Purkinje cell (primary cell): Measurements from ENCODE around the gene CHAD. TPM values are rescaled to one million over a fixed set of nuclear protein-coding genes. Genes with fewer than 3 reads are reported as not detected.

ENCODE experiments used
- polyA plus RNA-seq: library from polyadenylated mRNA; unstranded; fragments of >200 nt; fragmentation: Nextera tagmentation; gene quantifications from 2 replicates; pipeline ENCODE4 v1.2.1, GENCODE V29; 2014

Gene CHAD, protein sequence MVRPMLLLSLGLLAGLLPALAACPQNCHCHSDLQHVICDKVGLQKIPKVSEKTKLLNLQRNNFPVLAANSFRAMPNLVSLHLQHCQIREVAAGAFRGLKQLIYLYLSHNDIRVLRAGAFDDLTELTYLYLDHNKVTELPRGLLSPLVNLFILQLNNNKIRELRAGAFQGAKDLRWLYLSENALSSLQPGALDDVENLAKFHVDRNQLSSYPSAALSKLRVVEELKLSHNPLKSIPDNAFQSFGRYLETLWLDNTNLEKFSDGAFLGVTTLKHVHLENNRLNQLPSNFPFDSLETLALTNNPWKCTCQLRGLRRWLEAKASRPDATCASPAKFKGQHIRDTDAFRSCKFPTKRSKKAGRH
- polyA plus RNA-seq: 1.8 and 2.1 TPM in 2 replicates

DNA sequence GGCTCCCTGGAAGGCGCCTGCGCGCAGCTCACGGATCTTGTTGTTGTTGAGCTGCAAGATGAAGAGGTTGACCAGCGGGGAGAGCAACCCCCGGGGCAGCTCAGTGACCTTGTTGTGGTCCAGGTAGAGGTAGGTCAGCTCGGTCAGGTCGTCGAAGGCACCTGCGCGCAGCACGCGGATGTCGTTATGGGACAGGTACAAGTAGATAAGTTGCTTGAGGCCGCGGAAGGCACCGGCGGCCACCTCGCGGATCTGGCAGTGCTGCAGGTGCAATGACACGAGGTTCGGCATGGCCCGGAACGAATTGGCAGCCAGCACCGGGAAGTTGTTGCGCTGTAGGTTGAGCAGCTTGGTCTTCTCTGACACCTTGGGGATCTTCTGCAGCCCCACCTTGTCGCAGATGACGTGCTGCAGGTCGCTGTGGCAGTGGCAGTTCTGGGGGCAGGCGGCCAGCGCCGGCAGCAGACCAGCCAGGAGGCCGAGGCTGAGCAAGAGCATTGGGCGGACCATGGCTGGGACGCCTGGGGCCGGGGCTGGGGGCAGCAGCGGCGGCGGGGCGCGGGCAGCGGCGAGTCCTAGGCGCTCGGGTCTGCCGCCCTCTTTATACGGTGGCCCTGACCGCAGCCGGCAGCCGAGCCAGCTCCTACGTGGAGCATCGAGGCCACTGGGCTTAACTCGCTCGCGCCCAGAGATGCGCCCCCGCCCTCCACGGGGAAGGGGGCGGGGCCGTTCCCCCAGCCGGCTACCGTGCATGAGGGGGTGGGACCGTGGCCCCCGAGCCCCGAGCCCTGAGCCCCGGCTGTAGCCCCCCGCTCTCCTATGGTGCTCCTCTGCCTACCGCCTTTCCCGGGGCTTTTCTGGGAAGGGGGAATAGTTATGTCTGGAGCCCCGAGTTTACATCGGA is at the start of gene CHAD:
CHAD (minus strand) TSS at position 577 of the 904 bp plus-strand sequence; CDS start at position 510, 67 bp downstream.

DNA sequence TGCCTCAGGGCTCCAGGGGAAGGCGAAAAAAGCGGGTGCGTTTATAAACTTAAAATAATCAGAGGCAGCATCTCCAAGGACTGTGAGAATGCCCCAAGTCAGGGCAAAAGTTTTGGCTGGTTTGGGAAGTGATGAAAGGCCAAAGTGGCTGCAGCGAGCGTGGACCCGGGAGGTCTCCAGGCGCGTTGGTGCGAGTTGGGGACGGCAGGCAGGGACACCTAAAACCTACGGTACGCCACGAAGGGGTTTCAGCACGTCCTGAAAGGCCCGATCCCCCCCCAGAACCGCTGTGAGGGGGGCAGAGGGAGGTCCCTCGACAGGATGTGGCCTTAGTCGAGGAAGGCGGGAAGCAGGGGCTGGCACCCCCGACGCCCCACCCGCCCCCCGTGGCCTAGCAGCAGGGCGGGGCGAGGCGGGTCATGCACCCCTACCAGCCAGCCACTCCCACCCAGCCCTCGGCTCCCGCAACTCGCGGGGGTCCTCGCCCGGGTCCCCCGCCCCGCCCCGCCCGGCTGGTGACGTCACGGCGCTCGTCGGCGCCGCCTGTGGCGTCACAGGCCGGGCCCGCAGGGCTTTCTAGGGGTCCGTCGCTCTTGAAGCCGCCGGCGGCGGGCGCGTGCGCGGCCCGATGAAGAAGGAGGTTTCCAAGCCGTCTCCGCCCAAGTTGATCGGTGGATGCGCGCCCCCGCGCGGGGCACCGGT is 39.3 kb upstream of the CHAD start, which contains the start of gene MYCBPAP:
MYCBPAP (plus strand) TSS at position 569 of the 702 bp plus-strand sequence. CDS start 236 bp downstream, outside the sequence.

DNA sequence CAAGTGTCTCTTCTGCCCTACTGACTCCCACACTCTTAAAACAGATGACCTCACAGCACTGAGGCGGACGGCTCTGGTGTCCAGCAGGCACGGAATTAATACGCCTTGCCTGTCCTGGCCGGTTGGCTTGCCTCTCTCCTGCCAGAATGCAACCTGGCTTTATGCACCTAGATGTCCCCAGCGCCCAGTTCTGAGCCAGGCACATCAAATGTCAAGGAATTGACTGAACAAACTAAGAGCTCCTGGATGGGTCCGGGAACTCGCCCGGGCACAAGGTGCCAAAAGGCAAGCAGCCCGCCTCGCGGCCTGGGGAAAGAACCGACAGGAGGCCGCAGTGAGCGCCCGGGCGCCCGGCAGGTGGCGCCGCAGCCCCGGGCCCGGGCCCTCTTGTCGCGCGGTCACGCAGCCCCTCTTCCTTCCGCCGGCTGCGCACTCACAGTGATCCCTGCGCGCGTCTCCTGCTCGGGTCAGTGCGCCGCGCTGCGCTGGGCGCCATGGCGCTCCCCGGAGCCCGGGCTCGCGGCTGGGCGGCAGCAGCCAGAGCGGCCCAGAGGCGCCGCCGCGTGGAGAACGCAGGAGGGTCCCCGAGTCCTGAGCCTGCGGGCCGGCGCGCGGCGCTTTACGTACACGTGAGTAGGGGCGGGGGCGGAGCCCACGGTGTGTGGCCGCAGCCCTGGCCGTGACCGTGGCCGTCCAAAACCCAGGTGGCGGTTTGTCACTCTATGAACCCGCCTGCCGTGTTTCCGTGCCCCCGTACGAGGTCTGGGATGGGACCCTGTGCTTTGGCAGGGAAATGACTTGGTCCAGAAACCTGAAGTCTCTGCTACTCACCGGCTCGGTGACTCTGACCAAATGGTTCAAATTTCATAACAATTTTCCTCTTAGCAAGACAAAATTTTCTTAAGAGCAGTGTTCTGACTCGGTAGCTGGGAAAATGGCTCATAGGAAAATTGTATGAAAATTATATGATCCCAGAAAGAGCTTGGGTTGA is 10.0 kb upstream of the CHAD start, which contains the start of gene RSAD1:
RSAD1 (plus strand) TSS at position 470 of the 991 bp plus-strand sequence; CDS start at position 495, 25 bp downstream.

DNA sequence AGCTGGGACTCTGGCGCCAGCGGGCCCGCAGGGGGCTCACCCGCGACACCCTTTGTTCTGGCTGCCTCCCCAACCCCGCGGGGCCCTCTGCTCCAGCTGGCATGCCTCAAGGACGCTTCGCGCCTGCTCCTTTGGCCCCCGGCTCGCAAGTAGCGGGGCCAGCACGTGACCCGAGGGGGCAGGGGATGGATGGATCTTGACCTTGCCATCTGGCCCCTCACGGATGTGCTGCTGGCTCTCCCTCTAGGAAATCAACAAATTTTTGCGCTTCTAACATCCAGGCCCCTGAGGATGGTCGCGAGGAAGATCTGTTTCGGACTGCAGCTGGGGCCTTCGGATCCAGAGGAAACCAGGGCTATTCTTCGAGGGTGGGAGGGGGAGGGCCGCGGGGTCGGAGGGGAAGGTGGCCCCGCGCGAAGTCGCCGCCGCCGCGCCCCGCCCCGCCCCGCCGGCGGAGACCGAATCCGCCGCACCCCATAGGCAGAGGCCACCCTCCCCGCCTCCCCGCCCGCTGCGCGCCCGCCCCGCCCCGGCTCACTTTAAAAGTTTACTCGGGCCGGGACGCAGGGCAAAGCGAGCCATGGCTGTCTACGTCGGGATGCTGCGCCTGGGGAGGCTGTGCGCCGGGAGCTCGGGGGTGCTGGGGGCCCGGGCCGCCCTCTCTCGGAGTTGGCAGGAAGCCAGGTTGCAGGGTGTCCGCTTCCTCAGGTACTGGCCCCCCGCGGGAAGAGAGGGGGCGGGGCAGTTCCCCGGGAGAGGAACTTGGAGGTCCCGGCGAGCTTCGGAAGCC is 42.8 kb downstream of the CHAD start, which contains the start of gene ACSF2:
ACSF2 (plus strand) TSS at position 537 of the 790 bp plus-strand sequence; CDS start at position 581, 44 bp downstream.

Other genes with a start within 250 kb of the CHAD start
- gene TMEM92, start 194.4 kb downstream of the CHAD start, polyA plus RNA-seq: not detected in 2 replicates
- 23.1 and 38.2 TPM in 2 replicates for gene XYLT2, start 122.8 kb downstream of the CHAD start, polyA plus RNA-seq
- gene MRPL27, start 95.7 kb downstream of the CHAD start, polyA plus RNA-seq: 272 and 327 TPM in 2 replicates
- gene EME1, start 95.7 kb downstream of the CHAD start, polyA plus RNA-seq: 0.35 TPM in 1 of 2 replicates, not detected in the other
- gene LRRC59, start 71.4 kb downstream of the CHAD start, polyA plus RNA-seq: 13.2 and 24.3 TPM in 2 replicates
- gene ACSF2, start 42.7 kb downstream of the CHAD start, polyA plus RNA-seq: 5.7 TPM in 1 of 2 replicates, not detected in the other
- 11.6 and 12.8 TPM in 2 replicates for gene RSAD1, start 10.0 kb upstream of the CHAD start, polyA plus RNA-seq
- gene MYCBPAP, start 39.6 kb upstream of the CHAD start, polyA plus RNA-seq: not detected in 2 replicates
- not detected in 2 replicates for gene EPN3, start 63.9 kb upstream of the CHAD start, polyA plus RNA-seq
- gene SPATA20, start 78.3 kb upstream of the CHAD start, polyA plus RNA-seq: 2.4 and 4.9 TPM in 2 replicates
- gene CACNA1G, start 91.8 kb upstream of the CHAD start, polyA plus RNA-seq: 54.6 and 83.3 TPM in 2 replicates
- gene ABCC3, start 166.0 kb upstream of the CHAD start, polyA plus RNA-seq: 0.45 and 4.3 TPM in 2 replicates
- gene ANKRD40, start 239.0 kb upstream of the CHAD start, polyA plus RNA-seq: 30.9 and 33.4 TPM in 2 replicates